ENCODE measurements around the gene XPOT.
A peak's percentile ranks its signal among the peaks of the same experiment; 100 is the strongest.

The XPOT gene

GRCh38 chr12:64428956-64429355, 24.8 kb downstream of the XPOT start:
- no peak for DNase-seq

- no peak for DNase-seq
Observed at GRCh38 chr12:64430886-64431285, 26.7 kb downstream of the XPOT start.

- no peak for DNase-seq
Observed at GRCh38 chr12:64431791-64432190, 27.6 kb downstream of the XPOT start.

GRCh38 chr12:64433915-64434314, 29.7 kb downstream of the XPOT start:
- no peak for DNase-seq

- no peak for DNase-seq
Observed at GRCh38 chr12:64440100-64440499, 35.9 kb downstream of the XPOT start.

- no peak for DNase-seq
Observed at GRCh38 chr12:64445490-64445889, 41.3 kb downstream of the XPOT start.

- no peak for DNase-seq
Observed at GRCh38 chr12:64446295-64446694, 42.1 kb downstream of the XPOT start.

GRCh38 chr12:64450057-64450640, 46.0 kb downstream of the XPOT start:
- DNase-seq: no peak

GRCh38 chr12:64450711-64451486, 46.7 kb downstream of the XPOT start:
- DNase-seq: no peak

GRCh38 chr12:64451687-64452558, 47.7 kb downstream of the XPOT start, which contains the start of gene TBK1:
Gene TBK1, plus strand, starts transcription at chr12:64452120. Its CDS starts 3,751 bp downstream, at chr12:64455871.
- DNase-seq: peak; percentile 53 to 66

- no peak for DNase-seq
Observed at GRCh38 chr12:64452559-64453329, 48.6 kb downstream of the XPOT start.

- DNase-seq: no peak
Observed at GRCh38 chr12:64455506-64455905, 51.3 kb downstream of the XPOT start.

GRCh38 chr12:64456119-64456518, 51.9 kb downstream of the XPOT start:
- DNase-seq: no peak

- DNase-seq: peak; percentile 51 to 59
Observed at GRCh38 chr12:64457032-64457431, 52.8 kb downstream of the XPOT start.

GRCh38 chr12:64457466-64457865, 53.3 kb downstream of the XPOT start:
- DNase-seq: no peak

GRCh38 chr12:64457923-64458322, 53.7 kb downstream of the XPOT start:
- DNase-seq: no peak

GRCh38 chr12:64459394-64459891, 55.3 kb downstream of the XPOT start:
- DNase-seq: peak; percentile 10

GRCh38 chr12:64461634-64462414, 57.6 kb downstream of the XPOT start:
- DNase-seq: no peak

GRCh38 chr12:64466178-64466577, 62.0 kb downstream of the XPOT start:
- no peak for DNase-seq

- no peak for DNase-seq
Observed at GRCh38 chr12:64468966-64469365, 64.8 kb downstream of the XPOT start.

- no peak for DNase-seq
Observed at GRCh38 chr12:64469455-64470142, 65.4 kb downstream of the XPOT start.

All from activated CD4-positive, alpha-beta T cell treated with anti-CD3 and anti-CD28 coated beads for 4 hours (primary cell).